Measurements from ENCODE around the gene CCDC185.

The CCDC185 gene

DNA sequence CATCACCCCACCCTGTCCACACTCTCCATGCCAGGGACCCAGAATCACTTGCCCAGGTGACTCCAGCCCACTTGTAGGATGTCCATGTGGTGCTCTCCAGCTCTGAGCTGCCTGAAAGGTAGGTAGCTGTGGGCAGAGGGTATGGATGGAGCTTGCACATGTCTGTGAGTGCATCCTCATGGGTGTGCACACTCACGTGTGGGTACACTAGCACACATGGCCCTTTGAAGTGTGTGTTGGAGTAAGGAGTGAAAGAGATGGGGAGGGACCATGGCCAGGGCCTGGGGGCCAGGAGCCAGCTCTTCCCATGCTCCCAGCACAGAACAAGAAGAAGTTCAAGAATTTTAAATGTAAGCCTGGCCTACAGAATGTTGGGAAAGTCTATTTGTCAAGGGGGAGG is 50.2 kb downstream of the CCDC185 start:
- DNase-seq = no peak

- no peak for DNase-seq
Measured at GRCh38 chr1:223444411-223444810, 51.2 kb downstream of the CCDC185 start.
